ENCODE data around the gene TTK.
"Not testable (repeated sequence)": the region's sequence is repeated elsewhere in the genome, so short reads cannot be mapped to it uniquely, and the experiment has no call there.

TTK gene

DNA sequence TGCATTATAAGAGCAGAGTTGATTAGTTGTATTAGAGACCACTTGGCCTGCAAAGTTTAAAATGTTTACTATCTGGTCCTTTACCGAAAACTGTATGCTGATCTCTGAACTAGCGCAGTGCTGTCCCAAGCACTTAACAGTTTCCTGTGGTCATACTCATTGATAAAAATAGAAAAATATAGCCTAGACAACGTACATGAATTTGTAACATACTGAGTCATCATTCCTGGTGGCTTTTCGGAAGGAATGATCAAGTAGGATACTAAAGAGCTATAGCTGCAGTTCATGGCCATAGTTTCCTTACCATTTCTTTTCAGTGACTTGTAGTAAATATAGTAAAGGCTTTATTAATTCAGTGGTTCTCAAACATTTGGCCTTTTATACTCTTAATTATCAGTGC is 18.4 kb downstream of the TTK start:
- DNase-seq, result peak; percentile 75

DNA sequence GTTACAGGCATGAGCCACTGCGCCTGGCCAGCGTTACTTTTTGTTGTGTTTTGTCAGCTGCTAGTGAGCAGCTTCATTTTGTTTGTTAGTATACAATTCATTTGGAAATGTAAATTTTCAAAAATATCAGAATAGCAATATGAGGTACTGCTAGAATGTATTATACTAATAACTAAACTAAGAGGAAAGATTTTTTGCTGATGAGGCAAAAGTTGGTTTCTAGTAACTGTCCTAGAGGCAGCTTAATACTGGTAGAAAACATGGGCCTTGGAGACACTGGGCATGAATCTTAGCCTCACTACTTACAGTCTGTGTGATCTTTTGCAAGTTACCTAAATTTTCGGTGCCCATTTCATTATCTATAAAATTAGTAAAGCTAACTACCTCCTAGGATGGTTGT is 24.1 kb downstream of the TTK start:
- DNase-seq, result no peak

GRCh38 chr6:80029470-80029869 is 25.0 kb downstream of the TTK start:
- no peak for DNase-seq

- DNase-seq, result not testable (repeated sequence)
These were observed 43.8 kb downstream of the TTK start for GRCh38 chr6:80048220-80048619.

DNA sequence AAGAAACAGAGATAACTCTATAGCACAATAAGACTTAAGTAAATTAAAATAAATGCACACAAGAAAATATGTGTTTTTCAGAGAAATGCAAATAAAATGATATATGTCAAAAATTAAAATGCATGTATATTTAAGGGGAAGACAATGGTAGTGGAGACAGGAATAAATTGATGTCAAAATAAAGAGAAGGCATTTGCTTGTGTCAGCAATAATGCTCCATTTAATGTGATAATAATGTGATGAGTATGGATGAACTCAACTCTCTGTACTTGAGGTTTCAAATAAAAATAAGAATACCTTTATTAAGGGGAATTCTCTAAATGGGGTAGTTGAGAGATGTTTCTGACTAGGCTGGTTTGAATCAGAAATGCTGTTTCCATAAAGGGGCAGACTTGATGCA is 56.3 kb downstream of the TTK start:
- no peak for DNase-seq

- DNase-seq, result not testable (repeated sequence)
These were observed 63.7 kb downstream of the TTK start for GRCh38 chr6:80068146-80068545.

- not testable (repeated sequence) for DNase-seq
These were observed 66.0 kb downstream of the TTK start for GRCh38 chr6:80070431-80070830.

- no peak for DNase-seq
These were observed 72.6 kb downstream of the TTK start for GRCh38 chr6:80077067-80077466.

DNA sequence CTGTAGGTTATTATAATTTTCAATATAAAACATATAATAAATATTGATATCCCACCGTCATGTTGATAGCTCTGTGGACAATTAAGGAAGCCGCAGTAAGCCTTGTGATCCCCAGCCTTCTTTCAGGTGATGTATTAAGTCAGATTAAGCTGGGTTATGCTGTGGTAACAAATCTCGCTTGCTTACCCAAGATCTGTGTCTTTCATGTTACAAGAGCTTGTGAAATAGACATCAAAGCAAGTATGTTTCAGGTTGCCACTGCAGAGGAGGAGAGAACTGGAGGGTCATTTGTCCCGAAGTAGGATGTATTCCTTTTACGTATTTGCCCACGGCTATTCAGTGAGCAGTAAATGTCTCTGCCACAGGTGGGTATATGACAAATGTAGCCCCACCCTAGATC is 84.2 kb downstream of the TTK start:
- no peak for DNase-seq

DNA sequence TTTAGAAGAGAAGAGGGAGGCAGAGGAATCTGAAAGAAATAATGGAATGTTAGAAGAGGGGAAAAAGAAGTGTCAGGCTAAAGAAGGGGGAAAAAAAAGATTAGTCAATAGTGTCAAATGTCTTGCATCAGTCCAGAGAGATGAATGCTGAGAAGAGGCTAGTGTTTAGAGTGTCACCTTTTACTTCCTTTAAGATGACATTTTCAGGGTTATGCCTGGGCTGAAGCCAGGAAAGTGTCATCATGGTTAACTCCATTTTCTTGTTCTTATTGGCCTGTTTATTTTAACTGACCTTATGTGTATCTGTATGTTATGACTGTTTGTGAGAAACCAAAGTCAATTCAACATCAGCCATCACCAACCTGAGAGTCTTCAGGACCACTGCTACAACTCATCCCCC is 87.1 kb downstream of the TTK start:
- DNase-seq, result no peak

All from EL (cell line).